ENCODE data around the gene UNC79.

UNC79 gene

GRCh38 chr14:93548102-93548843, 117.5 kb downstream of the UNC79 start:
- DNase-seq (ENCODE audit: low read depth) = no peak

GRCh38 chr14:93549595-93549994, 118.9 kb downstream of the UNC79 start:
- no peak for DNase-seq (ENCODE audit: low read depth)

- no peak for DNase-seq (ENCODE audit: low read depth)
These were observed 134.2 kb downstream of the UNC79 start for GRCh38 chr14:93564918-93565317.

GRCh38 chr14:93566065-93566693, 135.4 kb downstream of the UNC79 start:
- DNase-seq (ENCODE audit: low read depth) = no peak

GRCh38 chr14:93571275-93571674, 140.5 kb downstream of the UNC79 start:
- DNase-seq (ENCODE audit: low read depth) = no peak

- no peak for DNase-seq (ENCODE audit: low read depth)
These were observed 148.4 kb downstream of the UNC79 start for GRCh38 chr14:93579178-93579577.

- no peak for DNase-seq (ENCODE audit: low read depth)
These were observed 151.8 kb downstream of the UNC79 start for GRCh38 chr14:93582516-93582915.

- DNase-seq (ENCODE audit: low read depth) = no peak
These were observed 156.6 kb downstream of the UNC79 start for GRCh38 chr14:93587330-93587729.

- DNase-seq (ENCODE audit: low read depth) = no peak
These were observed 160.8 kb downstream of the UNC79 start for GRCh38 chr14:93591506-93591905.

- DNase-seq (ENCODE audit: low read depth) = no peak
These were observed 162.0 kb downstream of the UNC79 start for GRCh38 chr14:93592786-93593185.

GRCh38 chr14:93606091-93606490, 175.4 kb downstream of the UNC79 start:
- no peak for DNase-seq (ENCODE audit: low read depth)

- DNase-seq (ENCODE audit: low read depth) = no peak
These were observed 188.5 kb downstream of the UNC79 start for GRCh38 chr14:93619176-93619793.

- no peak for DNase-seq (ENCODE audit: low read depth)
These were observed 197.3 kb downstream of the UNC79 start for GRCh38 chr14:93628048-93628447.

GRCh38 chr14:93629643-93630042, 198.9 kb downstream of the UNC79 start:
- no peak for DNase-seq (ENCODE audit: low read depth)

GRCh38 chr14:93638790-93639189, 208.1 kb downstream of the UNC79 start:
- DNase-seq (ENCODE audit: low read depth) = no peak

GRCh38 chr14:93643127-93643526, 212.4 kb downstream of the UNC79 start:
- DNase-seq (ENCODE audit: low read depth) = no peak

- DNase-seq (ENCODE audit: low read depth) = no peak
These were observed 212.9 kb downstream of the UNC79 start for GRCh38 chr14:93643676-93644075.

GRCh38 chr14:93645200-93645599, 214.5 kb downstream of the UNC79 start:
- no peak for DNase-seq (ENCODE audit: low read depth)

GRCh38 chr14:93648440-93649168, 217.9 kb downstream of the UNC79 start:
- no peak for DNase-seq (ENCODE audit: low read depth)

- DNase-seq (ENCODE audit: low read depth) = no peak
These were observed 223.9 kb downstream of the UNC79 start for GRCh38 chr14:93654599-93654998.

- no peak for DNase-seq (ENCODE audit: low read depth)
These were observed 224.5 kb downstream of the UNC79 start for GRCh38 chr14:93655078-93655750.

- DNase-seq (ENCODE audit: low read depth) = no peak
These were observed 227.1 kb downstream of the UNC79 start for GRCh38 chr14:93657875-93658274.
